ENCODE measurements around the gene SLC16A10. TPM values are rescaled to one million over a fixed set of nuclear protein-coding genes. Genes with fewer than 3 reads are reported as not detected.
A peak's percentile ranks its signal among the peaks of the same experiment; 100 is the strongest.

SLC16A10 gene
- total and polyA plus RNA-seq, 2 of the 8 experiments (the other 6 are each of a cell fraction or from before 2014, with no cell fraction given): 18.6 to 23.2 TPM

DNA sequence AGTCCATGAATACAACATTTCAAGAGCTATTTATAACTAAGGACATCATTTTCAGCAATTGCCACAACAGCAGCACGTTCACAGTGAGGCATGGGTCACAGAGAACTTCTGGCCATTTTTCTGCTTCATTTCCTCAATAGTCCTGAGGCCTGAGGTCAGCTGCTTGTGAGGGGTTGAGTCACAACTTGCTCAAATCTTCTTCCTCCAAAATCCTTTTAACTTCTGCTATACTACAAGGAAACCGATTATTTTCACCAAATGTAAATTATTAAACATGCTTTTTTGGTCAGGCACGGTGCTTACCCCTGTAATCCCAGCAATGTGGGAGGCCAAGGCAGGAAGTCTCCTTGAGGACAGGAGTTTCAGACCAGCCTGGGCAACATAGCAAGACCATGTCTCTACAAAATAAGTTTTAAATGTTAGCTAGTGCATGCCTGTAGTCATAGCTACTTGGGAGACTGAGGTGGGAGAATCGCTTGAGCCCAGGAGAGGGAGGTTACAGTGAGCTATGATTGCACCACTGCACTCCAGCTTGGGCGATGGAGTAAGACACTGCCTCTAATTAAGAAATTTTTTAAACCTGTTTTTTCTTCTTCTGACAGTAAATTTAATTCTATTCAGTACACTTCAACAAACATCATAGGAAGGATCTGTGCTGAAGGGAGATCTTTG, 11.1 kb upstream of the SLC16A10 start:
- Histone ChIP-seq H2BK5ac (ENCODE audit: low read depth, low read length) (no peak overlapping the region), H2BK15ac (ENCODE audit: low read length) (no peak overlapping the region), H3K27ac (ENCODE audit: low read depth, low read length) (no peak overlapping the region), H3K4me1 (replicated peaks in 1 of 4; ENCODE audit: control insufficient read depth in 3 of 4, insufficient read depth in 4 of 4, low read length in 3 of 4) (no peaks in the 10 kb centered on the region), H4K20me1 (replicated peaks in 1 of 2; ENCODE audit: control insufficient read depth in 1 of 2, insufficient read depth in 2 of 2, low read length in 2 of 2) (no peaks in the 10 kb centered on the region), H4K5ac (ENCODE audit: insufficient read length, low read depth, low read length) (no peak overlapping the region), H3K36me3 (ENCODE audit: control insufficient read depth in 2 of 4, insufficient read depth in 4 of 4, low read length in 3 of 4) (no peaks in the 10 kb centered on the region), H3K79me1 (ENCODE audit: low read depth, low read length) (no peaks in the 10 kb centered on the region), H3K9ac (replicated peaks in 1 of 4; ENCODE audit: extremely low read depth in 1 of 4, low read depth in 3 of 4, low read length in 3 of 4) (no peak overlapping the region), H3K18ac (ENCODE audit: extremely low read depth, low read length) (no peak overlapping the region; the same call in 1 of the 2 replicates), H3K14ac (ENCODE audit: insufficient read length) (no peak overlapping the region), H3K23me2 (ENCODE audit: low read depth, low read length) (no peaks in the 10 kb centered on the region), H2BK120ac (replicated peaks; ENCODE audit: low read depth, low read length) (no peak overlapping the region), H2BK20ac (ENCODE audit: low read length) (no peak overlapping the region), H3K9me3 (ENCODE audit: insufficient read depth in 2 of 2, low read depth in 1 of 2, low read length in 1 of 2) (no peaks in the 10 kb centered on the region), H2AK5ac (ENCODE audit: low read depth, low read length) (no peak overlapping the region; the same call in 1 of the 2 replicates), H3K4me3 (ENCODE audit: extremely low read depth in 1 of 4, insufficient read depth in 2 of 4, low read depth in 3 of 4, low read length in 4 of 4) (no peak overlapping the region), H3K79me2 (ENCODE audit: control insufficient read depth in 1 of 2, insufficient read depth in 2 of 2, low read length in 2 of 2) (no peaks in the 10 kb centered on the region), H3K4me2 (ENCODE audit: insufficient read depth in 1 of 2, low read depth in 2 of 2, low read length in 2 of 2) (no peak overlapping the region), H4K8ac (ENCODE audit: extremely low read depth, insufficient read depth, low read length) (no peak overlapping the region), H2AFZ (ENCODE audit: low read length) (0 out of 2 replicates have a peak overlapping the region, but pooled peaks have one; percentile 24), H3K27me3 (replicated peaks in 1 of 4; ENCODE audit: control insufficient read depth in 3 of 4, extremely low read depth in 1 of 4, insufficient read depth in 3 of 4, low read length in 3 of 4) (no peaks in the 10 kb centered on the region), H2BK12ac (ENCODE audit: low read depth, low read length) (no peak overlapping the region), H3K4ac (replicated peaks; ENCODE audit: insufficient read length, low read depth, low read length) (no peak overlapping the region), H4K91ac (replicated peaks; ENCODE audit: insufficient read length, low read length) (no peak overlapping the region), H3K56ac (replicated peaks; ENCODE audit: insufficient read length, low read depth, low read length) (no peak overlapping the region), H3K23ac (ENCODE audit: insufficient read length) (no peak overlapping the region)
- 95% methylated on average over 5 of the region's 5 CpGs; no CpG with 5 or more reads in 1 of the 2 experiments for WGBS, 2 experiments (ENCODE audit: extremely low coverage in 1 of 2, insufficient coverage in 1 of 2, insufficient read length in 1 of 2, insufficient replicate concordance in 2 of 2, low coverage in 1 of 2, low lambda C conversion rate in 2 of 2, missing lambda C conversion rate in 1 of 2)
- FAIRE-seq (no peak), DNase-seq (ENCODE audit: low read depth in 1 of 2, low spot score in 2 of 2) (no peak)
- CTCF ChIA-PET (ENCODE audit: partially characterized antibody): interaction anchor here (1.1 kb wide), 1 partner anchor 23 kb away, joined by 3 read pairs; no protein-coding TSS in a partner anchor
- POLR2A ChIA-PET (ENCODE audit: partially characterized antibody): interaction anchor here (0.6 to 1.9 kb wide), 2 partner anchors 10 to 21 kb away, joined by 3 to 4 read pairs; no protein-coding TSS in a partner anchor
- TF ChIP-seq, protein P1, sequence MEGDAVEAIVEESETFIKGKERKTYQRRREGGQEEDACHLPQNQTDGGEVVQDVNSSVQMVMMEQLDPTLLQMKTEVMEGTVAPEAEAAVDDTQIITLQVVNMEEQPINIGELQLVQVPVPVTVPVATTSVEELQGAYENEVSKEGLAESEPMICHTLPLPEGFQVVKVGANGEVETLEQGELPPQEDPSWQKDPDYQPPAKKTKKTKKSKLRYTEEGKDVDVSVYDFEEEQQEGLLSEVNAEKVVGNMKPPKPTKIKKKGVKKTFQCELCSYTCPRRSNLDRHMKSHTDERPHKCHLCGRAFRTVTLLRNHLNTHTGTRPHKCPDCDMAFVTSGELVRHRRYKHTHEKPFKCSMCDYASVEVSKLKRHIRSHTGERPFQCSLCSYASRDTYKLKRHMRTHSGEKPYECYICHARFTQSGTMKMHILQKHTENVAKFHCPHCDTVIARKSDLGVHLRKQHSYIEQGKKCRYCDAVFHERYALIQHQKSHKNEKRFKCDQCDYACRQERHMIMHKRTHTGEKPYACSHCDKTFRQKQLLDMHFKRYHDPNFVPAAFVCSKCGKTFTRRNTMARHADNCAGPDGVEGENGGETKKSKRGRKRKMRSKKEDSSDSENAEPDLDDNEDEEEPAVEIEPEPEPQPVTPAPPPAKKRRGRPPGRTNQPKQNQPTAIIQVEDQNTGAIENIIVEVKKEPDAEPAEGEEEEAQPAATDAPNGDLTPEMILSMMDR (IDR thresholded peaks at IDR 0.05; ENCODE audit: control extremely low read depth in 1 of 3, insufficient read depth in 1 of 3, low read depth in 1 of 3, low read length in 3 of 3): no peak
- TF ChIP-seq POLR2A (IDR thresholded peaks at IDR 0.05; ENCODE audit: control extremely low read depth in 1 of 2, low read depth in 2 of 2, low read length in 2 of 2) (no peak), CBX8 (IDR thresholded peaks at IDR 0.05; ENCODE audit: borderline replicate concordance, low read depth, low read length) (no peak), SP2 (IDR thresholded peaks at IDR 0.05; ENCODE audit: low read length) (no peak), CEBPB (IDR thresholded peaks at IDR 0.05; ENCODE audit: low read depth, low read length) (no peak), POU5F1 (IDR thresholded peaks at IDR 0.05; ENCODE audit: low read depth, low read length) (no peak)
- TF ChIP-seq, protein P2, sequence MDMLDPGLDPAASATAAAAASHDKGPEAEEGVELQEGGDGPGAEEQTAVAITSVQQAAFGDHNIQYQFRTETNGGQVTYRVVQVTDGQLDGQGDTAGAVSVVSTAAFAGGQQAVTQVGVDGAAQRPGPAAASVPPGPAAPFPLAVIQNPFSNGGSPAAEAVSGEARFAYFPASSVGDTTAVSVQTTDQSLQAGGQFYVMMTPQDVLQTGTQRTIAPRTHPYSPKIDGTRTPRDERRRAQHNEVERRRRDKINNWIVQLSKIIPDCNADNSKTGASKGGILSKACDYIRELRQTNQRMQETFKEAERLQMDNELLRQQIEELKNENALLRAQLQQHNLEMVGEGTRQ (IDR thresholded peaks at IDR 0.05; ENCODE audit: low read length): no peak
